ENCODE results near the gene TMTC1.

- TF ChIP-seq RAD21 (CRISPR knock-in tag; conservative IDR thresholded peaks at IDR 0.05 in 1 of 2, IDR thresholded peaks at IDR 0.05 in 1 of 2) (no peak), ELF1 (tag; IDR thresholded peaks at IDR 0.05) (no peak), SAP30 (IDR thresholded peaks at IDR 0.05; ENCODE audit: borderline replicate concordance, insufficient read depth, low read depth, low read length, poor library complexity, severe bottlenecking) (no peak), TBL1XR1 (IDR thresholded peaks at IDR 0.05; ENCODE audit: low read length in 2 of 2) (no peak), TAL1 (IDR thresholded peaks at IDR 0.05) (no peak), POLR2AphosphoS5 (IDR thresholded peaks at IDR 0.05; ENCODE audit: control insufficient read depth, insufficient read depth, low read depth, low read length) (no peak), IRF1 (CRISPR knock-in tag; IDR thresholded peaks at IDR 0.05; ENCODE audit: borderline replicate concordance) (no peak), MYBL2 (IDR thresholded peaks at IDR 0.05; ENCODE audit: low read depth) (no peak), MYBL2 (CRISPR knock-in tag; IDR thresholded peaks at IDR 0.05; ENCODE audit: borderline replicate concordance) (no peak), USF2 (CRISPR knock-in tag; IDR thresholded peaks at IDR 0.05) (no peak), ZNF24 (IDR thresholded peaks at IDR 0.05) (no peak), E2F5 (CRISPR knock-in tag; IDR thresholded peaks at IDR 0.05) (no peak)
- TF ChIP-seq, protein P1, sequence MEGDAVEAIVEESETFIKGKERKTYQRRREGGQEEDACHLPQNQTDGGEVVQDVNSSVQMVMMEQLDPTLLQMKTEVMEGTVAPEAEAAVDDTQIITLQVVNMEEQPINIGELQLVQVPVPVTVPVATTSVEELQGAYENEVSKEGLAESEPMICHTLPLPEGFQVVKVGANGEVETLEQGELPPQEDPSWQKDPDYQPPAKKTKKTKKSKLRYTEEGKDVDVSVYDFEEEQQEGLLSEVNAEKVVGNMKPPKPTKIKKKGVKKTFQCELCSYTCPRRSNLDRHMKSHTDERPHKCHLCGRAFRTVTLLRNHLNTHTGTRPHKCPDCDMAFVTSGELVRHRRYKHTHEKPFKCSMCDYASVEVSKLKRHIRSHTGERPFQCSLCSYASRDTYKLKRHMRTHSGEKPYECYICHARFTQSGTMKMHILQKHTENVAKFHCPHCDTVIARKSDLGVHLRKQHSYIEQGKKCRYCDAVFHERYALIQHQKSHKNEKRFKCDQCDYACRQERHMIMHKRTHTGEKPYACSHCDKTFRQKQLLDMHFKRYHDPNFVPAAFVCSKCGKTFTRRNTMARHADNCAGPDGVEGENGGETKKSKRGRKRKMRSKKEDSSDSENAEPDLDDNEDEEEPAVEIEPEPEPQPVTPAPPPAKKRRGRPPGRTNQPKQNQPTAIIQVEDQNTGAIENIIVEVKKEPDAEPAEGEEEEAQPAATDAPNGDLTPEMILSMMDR (IDR thresholded peaks at IDR 0.05 in 2 of 3, conservative IDR thresholded peaks at IDR 0.05 in 1 of 3; ENCODE audit: insufficient read depth in 2 of 3, low read depth in 1 of 3, low read length in 3 of 3) = no peak
- TF ChIP-seq, protein P2, sequence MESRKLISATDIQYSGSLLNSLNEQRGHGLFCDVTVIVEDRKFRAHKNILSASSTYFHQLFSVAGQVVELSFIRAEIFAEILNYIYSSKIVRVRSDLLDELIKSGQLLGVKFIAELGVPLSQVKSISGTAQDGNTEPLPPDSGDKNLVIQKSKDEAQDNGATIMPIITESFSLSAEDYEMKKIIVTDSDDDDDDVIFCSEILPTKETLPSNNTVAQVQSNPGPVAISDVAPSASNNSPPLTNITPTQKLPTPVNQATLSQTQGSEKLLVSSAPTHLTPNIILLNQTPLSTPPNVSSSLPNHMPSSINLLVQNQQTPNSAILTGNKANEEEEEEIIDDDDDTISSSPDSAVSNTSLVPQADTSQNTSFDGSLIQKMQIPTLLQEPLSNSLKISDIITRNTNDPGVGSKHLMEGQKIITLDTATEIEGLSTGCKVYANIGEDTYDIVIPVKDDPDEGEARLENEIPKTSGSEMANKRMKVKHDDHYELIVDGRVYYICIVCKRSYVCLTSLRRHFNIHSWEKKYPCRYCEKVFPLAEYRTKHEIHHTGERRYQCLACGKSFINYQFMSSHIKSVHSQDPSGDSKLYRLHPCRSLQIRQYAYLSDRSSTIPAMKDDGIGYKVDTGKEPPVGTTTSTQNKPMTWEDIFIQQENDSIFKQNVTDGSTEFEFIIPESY (CRISPR knock-in tag; IDR thresholded peaks at IDR 0.05) = no peak
Measured at GRCh38 chr12:29707846-29708245, 75.9 kb downstream of the TMTC1 start.

Data from K562 (cell line).